Urinary bladder (tissue), 4 donors: Measurements from ENCODE around the gene NLGN3. TPM values are rescaled to one million over a fixed set of nuclear protein-coding genes. Genes with fewer than 3 reads are reported as not detected.
"Not testable (repeated sequence)": the region's sequence is repeated elsewhere in the genome, so short reads cannot be mapped to it uniquely, and the experiment has no call there.

Experiments
- DNase-seq: peaks from one replicate; pipeline ENCODE4 v3.0.0-alpha.2; 2015; ENCODE audit errors: extremely low spot score
- H3K27ac ChIP-seq: one replicate; pipeline ENCODE4 v1.5.1; 2013; ENCODE audit warnings: low read depth, mild to moderate bottlenecking, moderate library complexity
- H3K36me3 ChIP-seq: one replicate; pipeline ENCODE4 v1.6.1; 2013; ENCODE audit warnings: mild to moderate bottlenecking, moderate library complexity; ENCODE audit not compliant: insufficient read depth
- H3K4me1 ChIP-seq: one replicate; pipeline ENCODE4 v1.6.1; 2013; ENCODE audit warnings: mild to moderate bottlenecking, moderate library complexity; ENCODE audit not compliant: insufficient read depth
- H3K4me3 ChIP-seq: one replicate; pipeline ENCODE4 v1.5.1; 2013; ENCODE audit warnings: low read depth, low read length
- WGBS: extraction: QIAGEN DNeasy Blood & Tissue Kit; methylation state at CpG from one replicate; pipeline ENCODE4 v1.1.7; 2013; 5-methylcytosine and 5-hydroxymethylcytosine counted together
- polyA plus RNA-seq: library from polyadenylated mRNA; stranded (reverse); fragments of 200-250 nt; gene quantifications from one replicate; pipeline ENCODE4 v1.2.3, GENCODE V29; 2013
- total RNA-seq: library from RNA; depleted of rRNA; stranded (reverse); fragments of >200 nt; gene quantifications from one replicate; pipeline ENCODE4 v1.2.3, GENCODE V29; 2014
- donor health status: healthy with polysubstance abuse.
- donor health status: healthy.

The NLGN3 gene
- total and polyA plus RNA-seq, 2 donors: 1.8 to 3.1 TPM

- Histone ChIP-seq H3K4me3 (no peak overlapping the region), H3K27ac (no peak overlapping the region), H3K4me1 (no peaks in the 10 kb centered on the region), H3K36me3 (no peaks in the 10 kb centered on the region)
- DNase-seq: no peak
- 84% methylated on average over 22 of the region's 22 CpGs for WGBS
Observed at GRCh38 chrX:71169586-71169985, 24.9 kb downstream of the NLGN3 start.

- Histone ChIP-seq H3K4me1 (no peaks in the 10 kb centered on the region), H3K4me3 (no peak overlapping the region), H3K27ac (no peak overlapping the region), H3K36me3 (no peaks in the 10 kb centered on the region)
- DNase-seq: no peak
- WGBS: 90% methylated on average over 5 of the region's 5 CpGs
Observed at GRCh38 chrX:71170660-71171059, 26.0 kb downstream of the NLGN3 start.

GRCh38 chrX:71171110-71171801 lies 26.6 kb downstream of the NLGN3 start:
- H3K4me1 ChIP-seq: no peaks in the 10 kb centered on the region
- no peak overlapping the region for H3K27ac ChIP-seq
- DNase-seq: no peak
- no peak overlapping the region for H3K4me3 ChIP-seq
- no peaks in the 10 kb centered on the region for H3K36me3 ChIP-seq
- 55% methylated on average over 12 of the region's 12 CpGs for WGBS

DNA sequence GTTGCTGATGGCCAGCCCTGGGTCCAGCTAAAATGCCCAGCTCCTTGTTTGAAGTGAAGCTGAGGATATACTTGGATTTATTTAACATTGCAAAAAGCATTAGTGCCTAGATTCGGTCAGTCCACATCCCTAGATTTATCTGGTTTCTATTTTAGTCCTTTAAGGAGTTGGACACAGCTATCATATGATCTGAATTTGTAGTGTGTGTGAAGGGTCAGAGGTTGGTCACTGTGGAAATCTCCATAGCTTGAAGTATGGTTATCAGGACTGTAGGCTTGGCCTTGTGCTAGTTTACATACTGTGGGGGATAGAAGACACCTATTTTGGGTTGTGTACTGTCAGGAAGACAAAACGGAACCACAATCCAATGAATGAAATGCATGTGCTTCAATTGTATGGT lies 28.8 kb downstream of the NLGN3 start:
- Histone ChIP-seq H3K4me1 (no peaks in the 10 kb centered on the region), H3K27ac (no peak overlapping the region), H3K36me3 (no peaks in the 10 kb centered on the region), H3K4me3 (no peak overlapping the region)
- WGBS: 69% methylated on average over 2 of the region's 2 CpGs
- DNase-seq: no peak

DNA sequence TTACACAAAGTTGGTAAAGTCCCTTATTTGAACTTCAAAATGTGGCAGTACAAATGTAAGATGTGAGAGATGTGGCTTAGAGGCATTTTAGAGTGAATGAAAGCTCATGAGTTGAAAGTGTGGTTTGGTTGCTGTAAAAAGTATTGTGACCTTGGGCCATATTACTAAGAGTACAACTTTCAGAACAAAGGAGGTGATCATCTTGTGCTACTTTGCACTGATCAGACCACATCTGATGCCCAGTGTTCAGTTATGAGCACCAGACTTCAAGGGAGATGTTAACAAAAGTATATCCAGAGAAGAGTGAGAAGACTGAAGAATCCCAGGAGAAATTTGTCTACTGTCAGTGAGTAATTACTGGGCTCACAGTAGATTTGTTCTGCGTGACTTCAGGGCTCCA lies 30.2 kb downstream of the NLGN3 start:
- Histone ChIP-seq H3K27ac (no peak overlapping the region), H3K36me3 (no peaks in the 10 kb centered on the region), H3K4me3 (no peak overlapping the region), H3K4me1 (no peaks in the 10 kb centered on the region)
- WGBS: 84% methylated on average over 1 of the region's 1 CpG
- DNase-seq: no peak

- Histone ChIP-seq H3K4me3 (no peak overlapping the region), H3K36me3 (no peaks in the 10 kb centered on the region), H3K4me1 (no peaks in the 10 kb centered on the region), H3K27ac (no peak overlapping the region)
- no peak for DNase-seq
- 92% methylated on average over 5 of the region's 5 CpGs for WGBS
Observed at GRCh38 chrX:71175531-71175930, 30.9 kb downstream of the NLGN3 start.

DNA sequence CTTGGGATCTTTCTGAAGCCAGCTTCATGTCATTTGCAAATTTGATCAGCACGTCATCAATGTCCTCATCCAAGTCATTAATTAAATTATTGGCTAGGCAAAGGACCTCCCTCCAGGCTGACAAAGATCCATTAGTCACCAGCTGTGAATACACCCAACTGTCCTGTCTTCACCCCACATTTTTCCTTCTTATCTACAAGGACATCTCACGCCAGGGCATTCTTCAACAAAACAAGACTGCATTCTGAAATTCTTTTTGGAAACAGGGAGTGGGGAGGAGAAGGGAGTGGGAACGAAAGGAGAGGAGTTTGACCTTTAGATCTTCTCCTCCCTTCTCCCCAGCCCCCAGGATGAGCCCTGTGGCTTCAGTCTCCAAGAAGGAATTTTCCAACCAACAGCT lies 32.7 kb downstream of the NLGN3 start:
- Histone ChIP-seq H3K4me3 (no peak overlapping the region), H3K4me1 (no peaks in the 10 kb centered on the region), H3K27ac (no peak overlapping the region), H3K36me3 (no peaks in the 10 kb centered on the region)
- DNase-seq: no peak
- 37% methylated on average over 3 of the region's 3 CpGs for WGBS

DNA sequence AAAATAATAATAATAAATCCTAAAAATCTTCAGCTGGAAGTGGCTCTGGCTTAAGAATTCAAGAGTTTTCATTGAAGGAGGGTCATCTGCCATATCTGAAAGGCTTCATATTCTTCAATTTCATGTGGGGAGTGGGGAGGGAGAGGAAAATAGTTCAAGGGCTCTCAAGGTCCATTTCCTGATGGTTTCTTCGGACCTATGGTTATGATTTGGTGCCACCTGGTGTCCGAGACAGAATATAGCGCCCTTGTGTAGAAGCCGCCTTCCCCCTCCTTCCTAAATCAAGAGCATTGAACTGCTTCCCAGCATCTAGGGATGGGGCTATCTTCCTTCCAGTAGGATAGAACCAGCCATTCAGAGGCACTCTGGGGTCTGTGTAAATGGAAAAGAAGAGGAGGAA lies 34.3 kb downstream of the NLGN3 start:
- Histone ChIP-seq H3K36me3 (no peaks in the 10 kb centered on the region), H3K27ac (no peak overlapping the region), H3K4me3 (no peak overlapping the region), H3K4me1 (no peaks in the 10 kb centered on the region)
- 1% methylated on average over 4 of the region's 4 CpGs for WGBS
- DNase-seq: no peak

DNA sequence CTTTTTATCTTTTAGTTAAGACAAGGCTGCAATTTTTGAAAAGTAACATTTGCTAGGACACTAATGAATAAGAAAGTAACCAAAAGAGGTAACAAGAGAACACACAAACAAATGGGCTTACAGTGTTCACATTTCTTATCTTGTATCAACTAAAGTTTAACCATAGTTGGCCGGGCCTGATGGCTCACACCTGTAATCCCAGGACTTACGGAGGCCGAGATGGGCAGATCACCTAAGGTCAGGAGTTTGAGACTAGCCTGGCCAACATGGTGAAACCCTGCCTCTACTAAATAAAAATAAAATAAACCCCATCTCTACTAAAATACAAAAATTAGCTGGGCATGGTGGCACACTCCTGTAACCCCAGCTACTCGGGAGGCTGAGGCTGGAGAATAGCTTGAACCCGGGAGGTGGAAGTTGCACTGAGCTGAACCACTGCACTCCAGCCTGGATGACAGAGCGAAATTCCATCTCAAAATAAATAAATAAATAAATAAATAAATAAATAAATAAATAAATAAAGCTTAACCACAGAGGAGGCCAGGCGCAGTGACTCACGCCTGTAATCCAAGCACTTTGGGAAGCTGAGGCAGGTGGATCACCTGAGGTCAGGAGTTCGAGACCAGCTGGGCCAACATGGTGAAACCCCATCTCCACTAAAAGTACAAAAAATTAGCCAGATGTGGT lies 36.1 kb downstream of the NLGN3 start:
- not testable (repeated sequence) for H3K27ac ChIP-seq, H3K4me1 ChIP-seq, DNase-seq, H3K4me3 ChIP-seq, H3K36me3 ChIP-seq
- 75% methylated on average over 9 of the region's 9 CpGs for WGBS

DNA sequence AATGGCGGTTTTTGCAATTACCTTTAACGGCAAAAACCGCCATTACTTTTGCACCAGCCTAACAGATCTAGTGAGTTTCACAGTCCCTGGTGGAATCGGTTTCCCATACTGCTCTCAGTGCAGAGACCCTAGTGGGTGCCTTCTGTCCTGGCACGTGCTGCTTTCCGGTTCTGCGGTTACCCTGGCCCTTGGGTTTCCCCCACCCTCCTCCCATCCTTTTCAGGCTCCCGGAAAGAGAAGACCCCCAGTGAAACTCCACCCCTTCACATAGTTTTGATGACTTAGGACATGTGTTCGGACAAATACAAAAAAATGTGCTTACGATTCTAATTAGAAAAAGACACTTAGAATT lies 36.9 kb downstream of the NLGN3 start:
- DNase-seq: no peak
- 5% methylated on average over 10 of the region's 10 CpGs for WGBS
- Histone ChIP-seq H3K36me3 (no peaks in the 10 kb centered on the region), H3K27ac (no peak overlapping the region), H3K4me1 (no peaks in the 10 kb centered on the region), H3K4me3 (peak overlapping the region; percentile 33)

GRCh38 chrX:71181910-71182799 lies 37.5 kb downstream of the NLGN3 start:
- WGBS: under 1% methylated on average over 42 of the region's 42 CpGs
- Histone ChIP-seq H3K27ac (peak overlapping the region; percentile 38), H3K4me3 (peak overlapping the region; percentile 42), H3K4me1 (no peaks in the 10 kb centered on the region), H3K36me3 (no peaks in the 10 kb centered on the region)
- DNase-seq: peak; percentile 93

- Histone ChIP-seq H3K4me1 (no peaks in the 10 kb centered on the region), H3K36me3 (no peaks in the 10 kb centered on the region), H3K27ac (no peak overlapping the region), H3K4me3 (no peak overlapping the region)
- no peak for DNase-seq
- WGBS: 25% methylated on average over 2 of the region's 2 CpGs
Observed at GRCh38 chrX:71182871-71183270, 38.2 kb downstream of the NLGN3 start.

- DNase-seq: no peak
- no peak overlapping the region for H3K27ac ChIP-seq
- H3K4me1 ChIP-seq: no peaks in the 10 kb centered on the region
- 34% methylated on average over 6 of the region's 6 CpGs for WGBS
- no peak overlapping the region for H3K4me3 ChIP-seq
- H3K36me3 ChIP-seq: no peaks in the 10 kb centered on the region
Observed at GRCh38 chrX:71183341-71183740, 38.7 kb downstream of the NLGN3 start.

- Histone ChIP-seq H3K36me3 (no peaks in the 10 kb centered on the region), H3K27ac (no peak overlapping the region), H3K4me3 (no peak overlapping the region), H3K4me1 (no peaks in the 10 kb centered on the region)
- WGBS: 41% methylated on average over 5 of the region's 5 CpGs
- DNase-seq: no peak
Observed at GRCh38 chrX:71184092-71184491, 39.5 kb downstream of the NLGN3 start.
